ENCODE data around the gene PPP1CA.

The PPP1CA gene

DNA sequence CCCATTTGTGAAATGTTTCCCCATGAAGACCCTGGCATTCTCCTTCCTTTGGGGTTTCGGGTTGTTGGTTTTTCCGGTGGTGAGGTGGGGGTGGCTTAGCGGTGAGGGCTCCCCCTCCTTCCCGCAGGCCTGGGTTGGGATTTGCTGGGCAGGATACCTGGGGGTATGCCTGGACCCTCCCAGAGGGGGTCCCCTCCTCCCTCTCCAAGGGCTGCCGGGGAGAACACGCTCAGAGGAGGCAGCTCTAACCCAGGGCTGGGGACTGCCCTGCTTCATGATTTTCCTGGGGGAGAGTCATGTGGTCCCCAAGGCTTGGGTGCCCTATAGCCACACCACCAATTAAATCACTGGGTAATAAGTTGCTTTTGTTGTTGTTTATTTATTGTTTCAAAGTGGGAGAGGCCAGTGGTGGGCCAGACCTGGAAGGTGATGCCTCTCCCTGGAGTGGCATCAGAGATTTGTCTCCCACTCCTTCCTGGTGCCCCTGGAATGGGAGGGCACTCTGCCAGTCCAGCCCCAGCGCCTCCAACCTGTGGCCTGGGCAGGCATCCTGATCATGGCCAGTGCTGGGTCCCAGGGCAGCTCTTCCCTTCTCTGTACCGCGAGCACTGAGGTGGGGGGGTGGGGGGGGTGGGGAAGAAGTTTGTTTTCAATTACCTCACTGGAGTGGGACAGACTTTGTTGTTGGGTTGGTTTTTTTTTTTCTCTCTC, 26.9 kb downstream of the PPP1CA start:
- peak overlapping the region; percentile 32 to 51 for H3K9ac ChIP-seq (ENCODE audit: low read depth in 1 of 2, low read length in 2 of 2)
- peak overlapping the region in 1 of 2 donors; percentile 89 for H3K27ac ChIP-seq (ENCODE audit: low read depth in 2 of 2, low read length in 2 of 2)
- peak overlapping the region; percentile 13 to 69 for H3K4me3 ChIP-seq (ENCODE audit: low read length in 2 of 2)
- H3K4me1 ChIP-seq (ENCODE audit: control insufficient read depth in 2 of 2, insufficient read depth in 2 of 2, low read length in 2 of 2): peaks cover 26 to 36% of the 10 kb centered on the region in 2 donors
- no peaks in the 10 kb centered on the region for H3K9me3 ChIP-seq (ENCODE audit: control insufficient read depth in 2 of 2, low read length in 2 of 2)
- H3K27me3 ChIP-seq (ENCODE audit: control insufficient read depth in 2 of 2, insufficient read depth in 2 of 2, low read length in 2 of 2): no peaks in the 10 kb centered on the region
- no peaks in the 10 kb centered on the region for H3K36me3 ChIP-seq (ENCODE audit: control insufficient read depth in 2 of 2, insufficient read depth in 2 of 2, low read length in 2 of 2)

DNA sequence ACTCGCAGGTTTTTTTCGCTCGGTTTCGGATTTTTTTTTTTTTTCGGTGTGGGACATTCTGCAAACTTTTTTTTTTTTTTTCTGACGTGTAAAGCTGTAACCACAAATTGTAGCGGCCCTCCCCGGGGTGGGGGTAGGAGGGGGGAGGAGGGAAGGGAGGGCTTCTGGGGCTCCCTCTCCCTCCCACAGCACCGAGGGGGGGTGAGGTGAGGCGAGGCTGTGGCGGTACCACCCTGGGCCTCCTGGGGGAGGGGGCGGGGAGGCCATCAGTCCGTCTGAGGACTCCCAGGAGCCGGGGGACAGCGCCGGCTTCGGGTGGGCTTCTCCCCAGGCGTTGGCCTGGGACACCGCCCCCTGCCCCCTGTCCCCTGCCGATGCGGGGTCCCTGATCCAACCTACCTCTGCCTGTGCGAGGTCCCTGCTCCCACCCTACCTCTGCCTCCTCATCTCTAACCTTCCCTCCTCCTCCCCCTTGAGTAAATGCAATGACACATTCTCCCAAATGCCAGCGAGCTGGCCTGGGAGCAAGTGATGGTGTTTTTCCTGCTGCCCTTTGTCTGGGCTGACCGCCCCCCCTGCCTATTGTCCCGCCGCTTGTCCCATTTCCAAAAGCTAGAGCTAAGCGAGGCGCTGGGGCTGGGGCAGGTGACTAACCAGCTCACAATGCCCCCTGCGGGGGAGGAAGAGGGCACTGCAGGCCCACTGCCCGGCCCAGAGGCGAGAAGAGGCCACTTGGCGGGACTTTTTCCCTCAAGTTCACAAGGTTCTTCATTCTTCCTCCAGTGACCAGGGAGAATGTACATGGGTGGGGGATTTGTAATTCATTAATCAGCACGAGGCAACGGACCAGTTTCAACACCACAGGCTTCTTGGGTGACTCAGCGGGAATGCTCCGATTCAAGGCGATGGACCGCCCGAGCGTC, 27.7 kb downstream of the PPP1CA start:
- Histone ChIP-seq H3K4me3 (ENCODE audit: low read length in 2 of 2) (peak overlapping the region; percentile 56 to 69), H3K36me3 (ENCODE audit: control insufficient read depth in 2 of 2, insufficient read depth in 2 of 2, low read length in 2 of 2) (no peaks in the 10 kb centered on the region), H3K9me3 (ENCODE audit: control insufficient read depth in 2 of 2, low read length in 2 of 2) (no peaks in the 10 kb centered on the region), H3K9ac (ENCODE audit: low read depth in 1 of 2, low read length in 2 of 2) (peak overlapping the region; percentile 58 to 81), H3K27ac (ENCODE audit: low read depth in 2 of 2, low read length in 2 of 2) (peak overlapping the region; percentile 86 to 89), H3K27me3 (ENCODE audit: control insufficient read depth in 2 of 2, insufficient read depth in 2 of 2, low read length in 2 of 2) (no peaks in the 10 kb centered on the region), H3K4me1 (ENCODE audit: control insufficient read depth in 2 of 2, insufficient read depth in 2 of 2, low read length in 2 of 2) (peaks cover 26 to 27% of the 10 kb centered on the region in 2 donors)

DNA sequence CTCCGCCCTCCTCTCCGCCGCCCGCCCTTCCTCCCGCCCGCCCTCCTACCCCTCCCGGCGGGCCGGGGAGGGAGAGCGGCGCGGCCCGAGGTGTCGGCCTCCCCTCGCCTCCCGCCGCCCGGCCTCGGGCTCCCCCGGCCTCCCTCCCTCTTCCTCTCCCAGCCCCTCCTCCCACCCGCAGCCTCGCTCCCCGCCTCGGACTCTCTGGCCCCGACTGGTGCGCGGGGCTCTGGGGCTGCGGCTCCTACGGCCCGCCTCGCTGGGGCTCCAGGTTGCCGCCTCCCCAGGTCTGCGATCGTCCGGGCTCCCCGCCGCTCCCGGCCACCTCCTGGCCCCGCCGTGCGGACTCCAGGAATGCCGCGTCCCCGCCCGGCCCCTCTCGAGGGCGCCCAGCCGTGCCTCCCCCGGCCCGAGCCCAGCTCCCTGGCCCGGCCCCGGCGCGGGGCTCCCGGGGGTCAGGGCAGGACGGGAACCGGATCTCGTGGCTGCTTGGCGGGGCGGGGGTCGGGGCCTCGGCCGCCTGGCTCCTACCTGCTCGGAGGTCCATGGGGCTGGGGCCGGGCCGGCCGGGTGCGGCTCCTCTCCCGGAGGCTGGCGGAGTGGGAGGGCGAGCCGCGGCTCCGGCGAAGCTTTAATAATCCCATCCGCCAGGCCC, 28.5 kb downstream of the PPP1CA start, which contains the start of gene CLCF1:
Gene CLCF1 (minus strand): TSS at position 606 of the 655 bp plus-strand sequence. CDS start 59 bp downstream, at position 547.
- Histone ChIP-seq H3K9me3 (ENCODE audit: control insufficient read depth in 2 of 2, low read length in 2 of 2) (no peaks in the 10 kb centered on the region), H3K27ac (ENCODE audit: low read depth in 2 of 2, low read length in 2 of 2) (peak within 1 kb of the TSS; percentile 86 to 89), H3K4me1 (ENCODE audit: control insufficient read depth in 2 of 2, insufficient read depth in 2 of 2, low read length in 2 of 2) (peaks cover 26 to 28% of the 10 kb centered on the region in 2 donors), H3K27me3 (ENCODE audit: control insufficient read depth in 2 of 2, insufficient read depth in 2 of 2, low read length in 2 of 2) (no peaks in the 10 kb centered on the region), H3K9ac (ENCODE audit: low read depth in 1 of 2, low read length in 2 of 2) (peak within 1 kb of the TSS; percentile 58 to 81), H3K4me3 (ENCODE audit: low read length in 2 of 2) (peak within 1 kb of the TSS; percentile 56 to 69), H3K36me3 (ENCODE audit: control insufficient read depth in 2 of 2, insufficient read depth in 2 of 2, low read length in 2 of 2) (no peaks in the 10 kb centered on the region)

DNA sequence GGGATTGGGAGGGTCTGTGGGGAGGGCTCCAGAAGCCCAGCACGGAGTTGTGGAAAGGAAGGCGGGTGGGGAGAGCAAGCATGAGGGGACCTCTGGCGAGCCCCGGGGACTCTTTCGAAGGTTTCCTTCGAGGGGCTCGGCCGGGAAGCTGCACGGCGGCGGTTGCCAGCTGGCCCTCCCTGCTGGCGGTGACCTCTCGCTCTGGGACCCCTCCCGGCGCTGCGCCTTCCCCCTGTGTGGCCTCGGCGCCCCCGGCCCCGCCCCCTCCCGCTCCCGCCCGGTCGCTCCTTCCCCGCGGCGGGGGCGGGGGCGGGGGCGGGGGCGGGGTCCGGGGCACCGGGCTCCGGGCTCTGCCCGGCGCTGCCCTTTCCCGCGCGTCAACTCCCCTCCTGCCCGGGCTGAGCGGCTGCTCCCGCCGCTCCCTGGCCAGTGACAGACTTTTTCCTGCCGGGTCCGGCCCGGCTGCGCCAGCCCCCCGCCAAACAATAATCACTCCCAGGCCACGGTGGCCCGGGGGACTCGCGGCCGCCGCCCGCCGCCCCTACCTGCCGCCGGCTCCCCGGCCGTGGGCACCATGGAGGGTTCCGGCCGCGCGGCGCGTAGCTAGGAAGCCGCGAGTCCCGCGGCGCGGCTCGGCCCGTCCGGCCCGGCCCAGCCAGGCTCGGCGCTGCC, 29.2 kb downstream of the PPP1CA start:
- no peaks in the 10 kb centered on the region for H3K27me3 ChIP-seq (ENCODE audit: control insufficient read depth in 2 of 2, insufficient read depth in 2 of 2, low read length in 2 of 2)
- no peaks in the 10 kb centered on the region for H3K9me3 ChIP-seq (ENCODE audit: control insufficient read depth in 2 of 2, low read length in 2 of 2)
- H3K9ac ChIP-seq (ENCODE audit: low read depth in 1 of 2, low read length in 2 of 2): peak overlapping the region; percentile 52 to 81
- H3K4me1 ChIP-seq (ENCODE audit: control insufficient read depth in 2 of 2, insufficient read depth in 2 of 2, low read length in 2 of 2): peaks cover 28 to 29% of the 10 kb centered on the region in 2 donors
- peak overlapping the region; percentile 86 to 89 for H3K27ac ChIP-seq (ENCODE audit: low read depth in 2 of 2, low read length in 2 of 2)
- H3K36me3 ChIP-seq (ENCODE audit: control insufficient read depth in 2 of 2, insufficient read depth in 2 of 2, low read length in 2 of 2): no peaks in the 10 kb centered on the region
- peak overlapping the region; percentile 50 to 60 for H3K4me3 ChIP-seq (ENCODE audit: low read length in 2 of 2)

DNA sequence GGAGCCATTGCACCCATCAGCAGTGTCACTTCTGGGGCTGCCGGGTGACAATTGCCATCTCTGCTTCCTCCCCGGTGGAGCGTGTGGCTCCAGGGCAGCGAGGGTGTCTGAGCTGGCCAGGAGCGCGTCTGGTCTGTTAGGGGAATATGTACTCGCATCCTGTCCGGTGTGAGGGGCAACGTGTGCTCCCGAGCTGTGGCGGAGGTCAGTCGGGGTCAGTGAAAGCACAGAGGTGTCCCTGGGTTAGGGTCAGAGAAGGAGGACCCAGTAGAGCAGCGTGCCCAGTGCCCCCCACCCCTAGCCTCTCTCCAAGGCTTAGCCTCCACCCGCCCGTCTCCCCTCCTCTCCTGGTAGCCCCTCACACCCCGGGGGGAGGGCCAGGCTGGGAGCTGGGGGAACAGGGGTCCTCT, 29.7 kb downstream of the PPP1CA start:
- H3K4me1 ChIP-seq (ENCODE audit: control insufficient read depth in 2 of 2, insufficient read depth in 2 of 2, low read length in 2 of 2): peaks cover 32 to 34% of the 10 kb centered on the region in 2 donors
- no peaks in the 10 kb centered on the region for H3K36me3 ChIP-seq (ENCODE audit: control insufficient read depth in 2 of 2, insufficient read depth in 2 of 2, low read length in 2 of 2)
- peak overlapping the region; percentile 36 to 66 for H3K27ac ChIP-seq (ENCODE audit: low read depth in 2 of 2, low read length in 2 of 2)
- H3K4me3 ChIP-seq (ENCODE audit: low read length in 2 of 2): peak overlapping the region; percentile 25 to 60
- no peaks in the 10 kb centered on the region for H3K27me3 ChIP-seq (ENCODE audit: control insufficient read depth in 2 of 2, insufficient read depth in 2 of 2, low read length in 2 of 2)
- H3K9ac ChIP-seq (ENCODE audit: low read depth in 1 of 2, low read length in 2 of 2): peak overlapping the region; percentile 40 to 52
- no peaks in the 10 kb centered on the region for H3K9me3 ChIP-seq (ENCODE audit: control insufficient read depth in 2 of 2, low read length in 2 of 2)

DNA sequence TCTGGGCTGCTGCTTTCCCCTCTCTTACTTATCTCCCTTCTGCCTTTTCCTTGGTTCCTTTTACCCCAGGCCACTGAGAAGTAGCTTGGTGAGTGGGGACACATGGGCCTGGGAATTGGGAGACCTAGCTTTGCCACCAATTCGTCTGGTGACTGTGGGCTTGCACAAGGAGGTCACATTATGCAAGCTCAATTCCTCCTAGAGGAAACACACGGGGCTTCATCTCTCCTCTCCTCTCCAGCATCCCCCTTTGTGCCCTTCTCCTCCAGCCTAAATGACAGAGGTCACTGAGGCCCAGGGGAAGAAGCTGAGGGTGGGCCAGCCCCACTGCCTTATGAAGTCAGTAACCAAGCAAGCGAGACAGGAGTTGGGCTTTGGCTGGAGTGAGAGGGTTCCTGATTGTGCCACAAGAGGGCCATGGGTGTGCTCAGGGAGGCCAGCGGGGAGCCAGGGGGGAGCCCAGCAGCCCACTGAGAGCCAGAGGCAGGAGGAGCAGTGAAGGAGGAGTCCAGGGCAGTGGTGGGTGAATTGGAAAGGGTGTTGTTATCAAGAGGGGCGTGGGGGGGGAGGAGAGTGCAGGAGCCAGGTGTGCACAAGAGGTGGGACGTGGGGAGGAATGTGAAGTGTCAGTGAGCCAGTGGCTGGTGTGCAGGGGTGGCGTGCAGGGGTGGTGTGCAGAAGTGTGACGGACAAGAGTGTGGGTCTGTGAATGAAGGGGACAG, 30.3 kb downstream of the PPP1CA start:
- Histone ChIP-seq H3K4me1 (ENCODE audit: control insufficient read depth in 2 of 2, insufficient read depth in 2 of 2, low read length in 2 of 2) (peaks cover 34 to 36% of the 10 kb centered on the region in 2 donors), H3K36me3 (ENCODE audit: control insufficient read depth in 2 of 2, insufficient read depth in 2 of 2, low read length in 2 of 2) (no peaks in the 10 kb centered on the region), H3K27ac (ENCODE audit: low read depth in 2 of 2, low read length in 2 of 2) (peak overlapping the region in 1 of 2 donors; percentile 66), H3K9ac (ENCODE audit: low read depth in 1 of 2, low read length in 2 of 2) (peak overlapping the region; percentile 5 to 40), H3K9me3 (ENCODE audit: control insufficient read depth in 2 of 2, low read length in 2 of 2) (no peaks in the 10 kb centered on the region), H3K4me3 (ENCODE audit: low read length in 2 of 2) (peak overlapping the region; percentile 25 to 60), H3K27me3 (ENCODE audit: control insufficient read depth in 2 of 2, insufficient read depth in 2 of 2, low read length in 2 of 2) (no peaks in the 10 kb centered on the region)

DNA sequence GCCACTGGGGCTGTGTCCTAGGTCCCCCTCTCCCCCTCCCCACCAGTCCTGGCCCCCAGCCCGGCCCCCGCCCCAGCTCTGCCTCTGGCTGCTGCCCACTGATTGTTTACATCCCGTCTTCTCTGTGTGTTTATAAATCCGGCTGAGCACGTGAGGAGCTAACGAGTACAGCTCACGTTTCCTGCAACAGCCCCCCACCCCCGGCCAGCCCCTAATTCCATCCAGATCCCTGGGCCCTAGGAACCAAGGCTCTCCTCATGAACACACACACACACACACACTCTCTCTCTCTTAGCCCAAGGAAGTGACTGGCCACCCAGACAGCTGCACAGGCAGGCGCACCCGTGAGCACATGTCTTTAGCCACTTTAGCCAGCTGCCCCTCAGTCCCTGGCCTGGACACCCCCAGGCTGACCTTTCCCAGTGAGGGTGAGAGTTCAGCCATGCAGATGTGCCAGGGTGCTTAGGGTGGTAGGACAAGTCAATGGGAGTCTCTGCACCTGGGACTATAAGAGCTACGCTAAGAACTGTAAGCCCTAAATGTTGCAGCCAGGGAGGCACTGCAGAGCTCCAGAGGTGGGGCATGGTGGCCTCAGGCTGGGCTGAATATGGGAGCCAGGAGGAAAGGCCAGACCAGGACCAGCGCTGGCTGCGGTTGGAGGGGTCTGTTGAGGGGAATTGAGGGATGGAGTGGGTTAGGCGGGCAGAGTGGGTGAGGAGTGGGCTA, 31.1 kb downstream of the PPP1CA start:
- Histone ChIP-seq H3K27ac (ENCODE audit: low read depth in 2 of 2, low read length in 2 of 2) (peak overlapping the region in 1 of 2 donors; percentile 66), H3K4me3 (ENCODE audit: low read length in 2 of 2) (peak overlapping the region in 1 of 2 donors; percentile 7), H3K36me3 (ENCODE audit: control insufficient read depth in 2 of 2, insufficient read depth in 2 of 2, low read length in 2 of 2) (no peaks in the 10 kb centered on the region), H3K27me3 (ENCODE audit: control insufficient read depth in 2 of 2, insufficient read depth in 2 of 2, low read length in 2 of 2) (no peaks in the 10 kb centered on the region), H3K9ac (ENCODE audit: low read depth in 1 of 2, low read length in 2 of 2) (peak overlapping the region in 1 of 2 donors; percentile 5), H3K4me1 (ENCODE audit: control insufficient read depth in 2 of 2, insufficient read depth in 2 of 2, low read length in 2 of 2) (peaks cover 34 to 36% of the 10 kb centered on the region in 2 donors), H3K9me3 (ENCODE audit: control insufficient read depth in 2 of 2, low read length in 2 of 2) (no peaks in the 10 kb centered on the region)

DNA sequence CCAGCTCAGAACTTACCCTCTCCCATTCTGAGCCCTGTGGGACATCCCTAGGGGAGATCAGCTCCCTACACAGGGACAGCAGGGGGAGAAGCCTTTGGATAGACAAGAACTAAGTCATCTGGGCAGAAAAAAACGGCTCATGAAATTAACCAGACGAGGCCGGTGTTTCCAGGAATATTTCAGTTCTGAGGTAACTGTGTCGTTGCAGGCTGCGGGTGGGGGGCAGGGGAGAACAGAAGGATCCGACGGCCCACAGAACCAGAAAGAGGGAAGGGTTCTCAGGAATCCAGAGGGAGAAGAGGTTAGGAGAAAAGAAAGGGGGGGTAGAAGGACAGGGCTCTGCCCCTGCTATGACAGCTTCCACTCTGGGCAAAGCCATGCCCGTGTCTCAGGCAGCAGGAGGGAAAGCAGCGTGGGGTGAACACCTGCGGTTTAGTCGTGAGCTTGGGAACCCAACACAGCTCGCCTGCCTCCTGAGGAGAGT, 31.8 kb downstream of the PPP1CA start:
- Histone ChIP-seq H3K27ac (ENCODE audit: low read depth in 2 of 2, low read length in 2 of 2) (peak overlapping the region in 1 of 2 donors; percentile 17), H3K4me3 (ENCODE audit: low read length in 2 of 2) (no peak overlapping the region), H3K9me3 (ENCODE audit: control insufficient read depth in 2 of 2, low read length in 2 of 2) (no peaks in the 10 kb centered on the region), H3K36me3 (ENCODE audit: control insufficient read depth in 2 of 2, insufficient read depth in 2 of 2, low read length in 2 of 2) (peaks cover 0 to 2% of the 10 kb centered on the region in 2 donors), H3K9ac (ENCODE audit: low read depth in 1 of 2, low read length in 2 of 2) (no peak overlapping the region), H3K4me1 (ENCODE audit: control insufficient read depth in 2 of 2, insufficient read depth in 2 of 2, low read length in 2 of 2) (peaks cover 39 to 43% of the 10 kb centered on the region in 2 donors), H3K27me3 (ENCODE audit: control insufficient read depth in 2 of 2, insufficient read depth in 2 of 2, low read length in 2 of 2) (no peaks in the 10 kb centered on the region)
